Measurements from ENCODE around the gene PSMB1.

DNA sequence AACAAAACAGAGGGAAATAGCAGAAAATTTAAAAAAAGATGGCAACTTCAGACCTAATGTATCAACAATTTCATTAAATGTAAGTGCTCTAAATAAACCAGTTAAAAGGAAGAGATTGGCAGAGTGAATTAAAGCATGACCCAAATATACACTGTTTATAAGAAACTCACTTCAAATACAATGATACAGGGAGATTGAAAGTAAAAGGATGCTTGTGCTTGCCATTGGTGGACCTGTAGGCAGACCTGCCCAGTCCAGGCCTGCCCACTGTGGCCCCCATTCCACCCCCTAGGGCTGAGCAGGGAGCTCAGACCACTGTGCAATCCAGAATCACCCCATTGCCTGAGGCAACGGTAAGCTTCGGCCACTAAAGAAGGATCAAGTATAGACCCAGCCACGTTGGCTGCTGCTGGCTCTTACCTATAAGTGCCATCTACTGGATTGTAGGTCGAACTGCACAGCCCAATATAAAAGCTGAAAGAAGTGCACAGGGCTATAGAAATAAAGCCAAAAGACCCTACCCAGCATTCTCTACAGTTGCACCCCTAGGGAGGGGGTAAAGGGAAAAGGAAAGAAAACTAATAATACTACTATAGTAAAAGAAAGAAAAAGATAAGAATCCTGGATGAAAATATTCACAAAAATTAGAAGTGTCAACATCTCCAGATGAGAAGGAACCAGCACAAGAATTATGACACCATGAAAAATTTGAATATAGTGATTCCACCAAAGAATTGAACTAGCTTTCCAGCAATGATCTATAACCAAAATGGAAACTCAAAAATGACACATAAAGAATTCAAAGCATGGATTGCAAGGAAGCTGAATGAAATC, 36.1 kb downstream of the PSMB1 start:
- TF ChIP-seq, protein P1, sequence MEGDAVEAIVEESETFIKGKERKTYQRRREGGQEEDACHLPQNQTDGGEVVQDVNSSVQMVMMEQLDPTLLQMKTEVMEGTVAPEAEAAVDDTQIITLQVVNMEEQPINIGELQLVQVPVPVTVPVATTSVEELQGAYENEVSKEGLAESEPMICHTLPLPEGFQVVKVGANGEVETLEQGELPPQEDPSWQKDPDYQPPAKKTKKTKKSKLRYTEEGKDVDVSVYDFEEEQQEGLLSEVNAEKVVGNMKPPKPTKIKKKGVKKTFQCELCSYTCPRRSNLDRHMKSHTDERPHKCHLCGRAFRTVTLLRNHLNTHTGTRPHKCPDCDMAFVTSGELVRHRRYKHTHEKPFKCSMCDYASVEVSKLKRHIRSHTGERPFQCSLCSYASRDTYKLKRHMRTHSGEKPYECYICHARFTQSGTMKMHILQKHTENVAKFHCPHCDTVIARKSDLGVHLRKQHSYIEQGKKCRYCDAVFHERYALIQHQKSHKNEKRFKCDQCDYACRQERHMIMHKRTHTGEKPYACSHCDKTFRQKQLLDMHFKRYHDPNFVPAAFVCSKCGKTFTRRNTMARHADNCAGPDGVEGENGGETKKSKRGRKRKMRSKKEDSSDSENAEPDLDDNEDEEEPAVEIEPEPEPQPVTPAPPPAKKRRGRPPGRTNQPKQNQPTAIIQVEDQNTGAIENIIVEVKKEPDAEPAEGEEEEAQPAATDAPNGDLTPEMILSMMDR (conservative IDR thresholded peaks at IDR 0.05): peak; percentile 87
- TF ChIP-seq ZFX (IDR thresholded peaks at IDR 0.05): no peak

Data from C4-2B (cell line).